ENCODE data around the gene FADS2. TPM values are rescaled to one million over a fixed set of nuclear protein-coding genes. Genes with fewer than 3 reads are reported as not detected.

Gene FADS2
- total RNA-seq, 1 experiment from 2014 or later, result 20.6 TPM

DNA sequence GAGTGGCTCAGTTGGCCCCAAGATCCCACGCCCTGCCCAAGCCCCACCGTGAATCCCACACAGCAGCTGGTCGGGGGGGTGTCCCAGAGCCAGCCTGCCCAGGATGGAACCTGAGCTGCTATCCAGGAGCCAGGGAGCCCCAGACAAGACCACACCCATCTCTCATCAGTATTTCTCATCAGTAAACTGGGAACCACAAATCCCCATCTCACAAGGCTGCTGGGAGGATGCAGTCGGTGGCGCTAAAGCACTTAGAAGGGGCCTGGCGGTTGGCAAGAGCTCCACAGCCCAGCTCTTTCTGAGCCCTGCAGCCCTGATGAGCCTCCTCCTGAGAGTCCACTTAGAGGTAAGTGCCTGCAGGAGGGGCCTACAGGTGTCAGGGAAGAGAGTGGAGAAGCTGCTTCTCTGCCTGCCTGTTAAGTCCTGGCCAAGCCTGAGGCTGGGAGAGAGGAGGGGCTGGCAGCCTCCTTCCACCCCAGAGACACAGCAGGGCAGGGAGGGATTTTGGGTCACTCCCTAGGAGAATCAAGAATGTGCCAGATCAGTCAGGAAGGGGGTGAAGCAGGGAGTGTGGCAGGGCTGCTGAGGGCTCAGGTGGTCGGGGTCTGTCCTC is 57.2 kb downstream of the FADS2 start:
- Mint-ChIP-seq H3K4me3 (ENCODE audit: unreplicated experiment) (no peak overlapping the region), H3K27ac (ENCODE audit: low read depth, unreplicated experiment) (no peak overlapping the region), H3K36me3 (ENCODE audit: insufficient read depth, unreplicated experiment) (peaks cover 8% of the 10 kb centered on the region), H3K27me3 (ENCODE audit: insufficient read depth, unreplicated experiment) (no peaks in the 10 kb centered on the region), H3K4me1 (ENCODE audit: insufficient read depth, unreplicated experiment) (peaks cover 31% of the 10 kb centered on the region), H3K9me3 (ENCODE audit: unreplicated experiment) (no peaks in the 10 kb centered on the region)
- TF ChIP-seq, protein P1, sequence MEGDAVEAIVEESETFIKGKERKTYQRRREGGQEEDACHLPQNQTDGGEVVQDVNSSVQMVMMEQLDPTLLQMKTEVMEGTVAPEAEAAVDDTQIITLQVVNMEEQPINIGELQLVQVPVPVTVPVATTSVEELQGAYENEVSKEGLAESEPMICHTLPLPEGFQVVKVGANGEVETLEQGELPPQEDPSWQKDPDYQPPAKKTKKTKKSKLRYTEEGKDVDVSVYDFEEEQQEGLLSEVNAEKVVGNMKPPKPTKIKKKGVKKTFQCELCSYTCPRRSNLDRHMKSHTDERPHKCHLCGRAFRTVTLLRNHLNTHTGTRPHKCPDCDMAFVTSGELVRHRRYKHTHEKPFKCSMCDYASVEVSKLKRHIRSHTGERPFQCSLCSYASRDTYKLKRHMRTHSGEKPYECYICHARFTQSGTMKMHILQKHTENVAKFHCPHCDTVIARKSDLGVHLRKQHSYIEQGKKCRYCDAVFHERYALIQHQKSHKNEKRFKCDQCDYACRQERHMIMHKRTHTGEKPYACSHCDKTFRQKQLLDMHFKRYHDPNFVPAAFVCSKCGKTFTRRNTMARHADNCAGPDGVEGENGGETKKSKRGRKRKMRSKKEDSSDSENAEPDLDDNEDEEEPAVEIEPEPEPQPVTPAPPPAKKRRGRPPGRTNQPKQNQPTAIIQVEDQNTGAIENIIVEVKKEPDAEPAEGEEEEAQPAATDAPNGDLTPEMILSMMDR (IDR thresholded peaks at IDR 0.05; ENCODE audit: unreplicated experiment), result no peak
- CTCF ChIA-PET, result interaction anchor here (0.6 to 4.7 kb wide), 11 partner anchors 10 to 223 kb away, joined by 3 to 17 read pairs (median 5); no protein-coding TSS in a partner anchor
- no TSS peak for BruUV-seq (replicated peaks)
- intact Hi-C loops (cut with micrococcal nuclease), result no loop called here
- POLR2A ChIA-PET, result interaction anchor here (0.5 to 1.0 kb wide), 2 partner anchors 9 to 10 kb away, joined by 3 read pairs; no protein-coding TSS in a partner anchor
- DNase-seq (ENCODE audit: unreplicated experiment), result no peak

DNA sequence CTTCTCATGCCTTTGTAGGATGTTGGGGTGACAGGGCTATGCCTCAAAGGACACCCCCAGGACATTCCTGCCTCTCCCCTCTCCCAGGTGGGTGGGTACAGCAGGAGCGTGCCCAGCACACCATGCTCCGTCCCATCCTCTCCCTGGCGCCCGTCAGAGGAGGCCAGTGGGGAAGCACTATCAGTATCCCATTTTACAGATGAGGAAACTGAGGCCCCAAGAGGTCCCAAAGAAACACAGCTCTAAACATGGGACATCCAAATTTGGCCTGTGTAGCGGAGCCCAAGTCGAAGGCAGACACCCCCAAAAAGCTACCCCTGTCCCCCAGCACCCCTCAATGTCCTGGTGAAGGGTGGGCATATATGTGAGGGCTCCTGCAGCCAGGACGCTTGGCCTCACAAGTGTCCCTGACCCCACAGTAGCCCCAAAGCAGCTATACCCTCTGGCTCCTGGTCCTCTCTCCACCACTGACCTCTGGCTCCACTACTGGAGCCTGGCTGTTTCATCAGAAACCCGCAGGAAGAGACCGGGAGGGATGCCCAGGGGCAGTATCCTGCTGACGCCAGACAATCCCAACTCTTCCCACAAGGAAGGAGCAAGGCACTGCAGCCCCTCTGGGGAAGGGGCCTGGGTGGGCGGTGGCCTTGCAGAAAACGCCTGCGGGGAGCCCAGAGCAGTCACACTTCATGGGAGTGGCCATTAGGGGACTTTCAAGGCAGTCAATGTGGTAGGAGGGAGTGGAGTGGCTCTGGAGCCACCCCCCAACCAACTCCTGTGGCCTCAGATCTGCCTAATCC is 57.9 kb downstream of the FADS2 start:
- DNase-seq (ENCODE audit: unreplicated experiment), result no peak
- BruUV-seq (replicated peaks), result no TSS peak
- no peaks in the 10 kb centered on the region for H3K9me3 Mint-ChIP-seq (ENCODE audit: unreplicated experiment)
- H3K36me3 Mint-ChIP-seq (ENCODE audit: insufficient read depth, unreplicated experiment), result peaks cover 13% of the 10 kb centered on the region
- POLR2A ChIA-PET, result interaction anchor here (0.5 kb wide), 1 partner anchor 11 kb away, joined by 3 read pairs; no protein-coding TSS in a partner anchor
- intact Hi-C loops (cut with micrococcal nuclease), result no loop called here
- H3K4me1 Mint-ChIP-seq (ENCODE audit: insufficient read depth, unreplicated experiment), result peaks cover 31% of the 10 kb centered on the region
- TF ChIP-seq, protein P1 (IDR thresholded peaks at IDR 0.05; ENCODE audit: unreplicated experiment), result no peak
- H3K4me3 Mint-ChIP-seq (ENCODE audit: unreplicated experiment), result no peak overlapping the region
- CTCF ChIA-PET, result interaction anchor here (0.6 to 4.7 kb wide), 9 partner anchors 14 to 223 kb away, joined by 3 to 17 read pairs (median 4); no protein-coding TSS in a partner anchor
- no peak overlapping the region for H3K27ac Mint-ChIP-seq (ENCODE audit: low read depth, unreplicated experiment)
- H3K27me3 Mint-ChIP-seq (ENCODE audit: insufficient read depth, unreplicated experiment), result no peaks in the 10 kb centered on the region

GRCh38 chr11:61886643-61887042 is 58.5 kb downstream of the FADS2 start:
- intact Hi-C loops (cut with micrococcal nuclease), result no loop called here
- peaks cover 15% of the 10 kb centered on the region for H3K36me3 Mint-ChIP-seq (ENCODE audit: insufficient read depth, unreplicated experiment)
- DNase-seq (ENCODE audit: unreplicated experiment), result no peak
- POLR2A ChIA-PET, result no interaction called here
- H3K27ac Mint-ChIP-seq (ENCODE audit: low read depth, unreplicated experiment), result peak overlapping the region; percentile 61
- no peaks in the 10 kb centered on the region for H3K9me3 Mint-ChIP-seq (ENCODE audit: unreplicated experiment)
- TF ChIP-seq, protein P1 (IDR thresholded peaks at IDR 0.05; ENCODE audit: unreplicated experiment), result no peak
- peaks cover 30% of the 10 kb centered on the region for H3K4me1 Mint-ChIP-seq (ENCODE audit: insufficient read depth, unreplicated experiment)
- no peaks in the 10 kb centered on the region for H3K27me3 Mint-ChIP-seq (ENCODE audit: insufficient read depth, unreplicated experiment)
- BruUV-seq (replicated peaks), result no TSS peak
- H3K4me3 Mint-ChIP-seq (ENCODE audit: unreplicated experiment), result no peak overlapping the region
- CTCF ChIA-PET, result interaction anchor here (0.6 to 4.7 kb wide), 7 partner anchors 13 to 802 kb away, joined by 3 to 17 read pairs (median 3); no protein-coding TSS in a partner anchor
